Sigmoid colon (tissue), 4 donors: ENCODE results near the gene LTBP1.

Source experiments
- CTCF ChIP-seq, 4 experiments: fragments of 450-650 bp in 3 of 4; fragments of 200-600 bp in 1 of 4; IDR thresholded peaks; one replicate each; pipeline ENCODE4 v1.5.1; 2016 to 2019; ENCODE audit warnings: antibody characterized with exemption in 4 of 4, mild to moderate bottlenecking in 3 of 4, moderate library complexity in 2 of 4
- POLR2A ChIP-seq, 2 donors: fragments of 450-650 bp; IDR thresholded peaks; one replicate each; pipeline ENCODE4 v1.6.1; 2016; ENCODE audit warnings: antibody characterized with exemption in 2 of 2, mild to moderate bottlenecking in 2 of 2, moderate library complexity in 2 of 2
- POLR2AphosphoS5 ChIP-seq, 4 donors: sonication (generic); formaldehyde crosslinking; IDR thresholded peaks; one replicate each; pipeline ENCODE4 v1.6.1; 2017; ENCODE audit warnings: antibody characterized with exemption in 4 of 4

- TF ChIP-seq POLR2A (IDR thresholded peaks at IDR 0.05) (no peak), CTCF (IDR thresholded peaks at IDR 0.05) (no peak), POLR2AphosphoS5 (IDR thresholded peaks at IDR 0.05) (no peak)
Observed at GRCh38 chr2:33318456-33318855, 371.7 kb downstream of the LTBP1 start.
